Measurements from ENCODE around the gene RASL10B.

RASL10B gene

GRCh38 chr17:35786941-35787432 is 55.5 kb downstream of the RASL10B start:
- no peak overlapping the region for H3K4me3 ChIP-seq (ENCODE audit: low read depth, low read length)
- no peak for TF ChIP-seq CTCF (IDR thresholded peaks at IDR 0.05; ENCODE audit: low read depth, low read length)
- no peak for DNase-seq (ENCODE audit: low read depth, low spot score)
- in situ Hi-C loops (cut with HindIII; ENCODE audit: low sequenced_read_pairs), result no loop called here

DNA sequence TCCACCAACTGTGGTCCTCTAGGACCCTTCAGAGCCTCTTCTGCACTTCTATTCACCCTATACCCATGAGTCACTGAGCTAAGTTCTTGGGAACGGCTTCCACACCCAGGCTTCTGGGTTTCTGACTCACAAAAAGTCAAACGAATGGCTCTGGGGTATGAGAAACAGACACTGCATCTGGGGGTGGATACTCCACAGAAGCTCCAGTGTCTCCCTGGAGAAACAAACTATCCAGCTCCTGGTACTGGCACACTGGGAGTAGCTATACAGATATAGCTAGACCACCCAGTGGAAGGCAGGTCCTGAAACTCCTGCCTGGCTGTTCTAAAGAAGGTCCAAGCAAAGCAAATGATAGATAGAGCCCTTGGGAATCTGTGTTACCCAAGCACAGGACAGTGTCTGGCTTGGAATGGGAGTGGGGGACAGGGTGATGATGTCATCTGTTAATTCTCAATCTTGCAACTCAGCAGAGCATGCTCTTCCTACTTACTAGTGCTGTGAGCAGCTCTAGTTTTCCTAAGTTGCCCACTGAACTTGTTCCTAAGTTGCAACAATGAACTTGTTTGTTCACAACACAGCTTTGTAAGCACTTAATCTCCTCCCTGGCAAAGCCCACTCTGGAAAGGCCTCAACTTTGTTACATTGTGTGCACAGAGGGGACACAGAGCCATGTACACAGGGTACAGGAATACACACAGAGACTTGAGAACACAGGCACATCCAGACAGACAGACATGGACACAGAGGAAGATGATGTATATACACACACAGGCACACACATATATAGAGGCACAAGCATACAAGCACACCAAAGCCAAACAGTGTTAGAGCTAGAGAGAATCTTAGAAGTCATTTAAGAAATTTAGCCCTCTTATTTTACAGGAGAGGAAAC is 57.3 kb downstream of the RASL10B start:
- no peak overlapping the region for H3K4me3 ChIP-seq (ENCODE audit: low read depth, low read length)
- in situ Hi-C loops (cut with HindIII; ENCODE audit: low sequenced_read_pairs), result no loop called here
- no peak for TF ChIP-seq CTCF (IDR thresholded peaks at IDR 0.05; ENCODE audit: low read depth, low read length)
- peak; percentile 89 for DNase-seq (ENCODE audit: low read depth, low spot score)

- DNase-seq (ENCODE audit: low read depth, low spot score), result no peak
- in situ Hi-C loops (cut with HindIII; ENCODE audit: low sequenced_read_pairs), result no loop called here
- H3K4me3 ChIP-seq (ENCODE audit: low read depth, low read length), result no peak overlapping the region
- TF ChIP-seq CTCF (IDR thresholded peaks at IDR 0.05; ENCODE audit: low read depth, low read length), result no peak
Measured at GRCh38 chr17:35790841-35791240, 59.4 kb downstream of the RASL10B start.

DNA sequence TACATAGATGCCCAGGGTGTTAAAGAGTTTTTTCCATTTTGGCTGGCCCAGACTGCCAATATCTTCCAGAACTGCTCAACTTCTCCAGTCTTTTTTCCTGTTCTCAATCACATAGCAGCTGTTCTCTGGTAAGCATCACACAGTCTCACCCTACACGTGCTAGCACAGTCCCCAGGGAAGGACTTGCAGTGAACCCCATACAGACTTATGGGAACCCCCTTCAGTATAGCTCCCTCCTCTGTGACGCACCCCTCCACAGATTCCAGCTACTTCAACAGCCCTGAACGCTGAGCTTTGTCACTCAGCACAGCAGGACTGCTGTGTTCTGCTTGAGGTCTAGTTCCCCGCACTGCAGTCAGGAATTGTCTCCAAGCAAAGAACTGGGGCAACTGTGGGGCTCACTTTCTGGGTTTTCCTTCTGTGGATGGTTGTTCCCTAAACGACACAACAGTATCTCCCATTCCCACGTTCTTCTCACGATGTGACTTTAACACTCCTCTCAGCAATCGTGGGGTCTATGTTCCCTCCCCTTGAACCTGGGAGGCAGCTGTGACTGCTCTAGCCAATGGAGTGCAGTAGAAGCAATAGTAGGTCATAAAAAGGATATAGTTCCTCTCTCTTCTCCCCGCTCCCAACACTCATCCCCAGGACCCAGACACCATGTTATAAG is 60.4 kb downstream of the RASL10B start:
- in situ Hi-C loops (cut with HindIII; ENCODE audit: low sequenced_read_pairs), result no loop called here
- no peak for DNase-seq (ENCODE audit: low read depth, low spot score)
- H3K4me3 ChIP-seq (ENCODE audit: low read depth, low read length), result no peak overlapping the region
- no peak for TF ChIP-seq CTCF (IDR thresholded peaks at IDR 0.05; ENCODE audit: low read depth, low read length)

Measured in astrocyte of the spinal cord (primary cell).